Epithelial cell of proximal tubule (primary cell): Measurements from ENCODE around the gene SPAG5. TPM values are rescaled to one million over a fixed set of nuclear protein-coding genes. Genes with fewer than 3 reads are reported as not detected.

Experiments
- DNase-seq: peaks from one replicate; pipeline ENCODE4 v3.0.0-alpha.2; 2011; ENCODE audit warnings: low read depth
- H3K4me3 ChIP-seq: 2 replicates; pipeline ENCODE4 v1.5.1; 2011; ENCODE audit warnings: low read depth, mild to moderate bottlenecking, low read length
- total RNA-seq: library from RNA; depleted of rRNA; stranded (reverse); fragments of >200 nt; gene quantifications from 2 replicates; pipeline ENCODE4 v1.2.3, GENCODE V29; 2015
- TF ChIP-seq, protein P1 (sequence below): conservative IDR thresholded peaks from 2 replicates; pipeline ENCODE4 v1.5.1; 2012; ENCODE audit warnings: low read depth, mild to moderate bottlenecking, low read length

SPAG5 gene
- total RNA-seq: 99.2 and 104 TPM in 2 replicates

- DNase-seq: no peak
- TF ChIP-seq, protein P1, sequence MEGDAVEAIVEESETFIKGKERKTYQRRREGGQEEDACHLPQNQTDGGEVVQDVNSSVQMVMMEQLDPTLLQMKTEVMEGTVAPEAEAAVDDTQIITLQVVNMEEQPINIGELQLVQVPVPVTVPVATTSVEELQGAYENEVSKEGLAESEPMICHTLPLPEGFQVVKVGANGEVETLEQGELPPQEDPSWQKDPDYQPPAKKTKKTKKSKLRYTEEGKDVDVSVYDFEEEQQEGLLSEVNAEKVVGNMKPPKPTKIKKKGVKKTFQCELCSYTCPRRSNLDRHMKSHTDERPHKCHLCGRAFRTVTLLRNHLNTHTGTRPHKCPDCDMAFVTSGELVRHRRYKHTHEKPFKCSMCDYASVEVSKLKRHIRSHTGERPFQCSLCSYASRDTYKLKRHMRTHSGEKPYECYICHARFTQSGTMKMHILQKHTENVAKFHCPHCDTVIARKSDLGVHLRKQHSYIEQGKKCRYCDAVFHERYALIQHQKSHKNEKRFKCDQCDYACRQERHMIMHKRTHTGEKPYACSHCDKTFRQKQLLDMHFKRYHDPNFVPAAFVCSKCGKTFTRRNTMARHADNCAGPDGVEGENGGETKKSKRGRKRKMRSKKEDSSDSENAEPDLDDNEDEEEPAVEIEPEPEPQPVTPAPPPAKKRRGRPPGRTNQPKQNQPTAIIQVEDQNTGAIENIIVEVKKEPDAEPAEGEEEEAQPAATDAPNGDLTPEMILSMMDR: no peak
- peak within 1 kb of the TSS; percentile 73 for H3K4me3 ChIP-seq
Measured at GRCh38 chr17:28598799-28599310, at the start of gene SPAG5. Gene SPAG5 (minus strand): TSS chr17:28599025. CDS start chr17:28598946, 79 bp downstream.

DNA sequence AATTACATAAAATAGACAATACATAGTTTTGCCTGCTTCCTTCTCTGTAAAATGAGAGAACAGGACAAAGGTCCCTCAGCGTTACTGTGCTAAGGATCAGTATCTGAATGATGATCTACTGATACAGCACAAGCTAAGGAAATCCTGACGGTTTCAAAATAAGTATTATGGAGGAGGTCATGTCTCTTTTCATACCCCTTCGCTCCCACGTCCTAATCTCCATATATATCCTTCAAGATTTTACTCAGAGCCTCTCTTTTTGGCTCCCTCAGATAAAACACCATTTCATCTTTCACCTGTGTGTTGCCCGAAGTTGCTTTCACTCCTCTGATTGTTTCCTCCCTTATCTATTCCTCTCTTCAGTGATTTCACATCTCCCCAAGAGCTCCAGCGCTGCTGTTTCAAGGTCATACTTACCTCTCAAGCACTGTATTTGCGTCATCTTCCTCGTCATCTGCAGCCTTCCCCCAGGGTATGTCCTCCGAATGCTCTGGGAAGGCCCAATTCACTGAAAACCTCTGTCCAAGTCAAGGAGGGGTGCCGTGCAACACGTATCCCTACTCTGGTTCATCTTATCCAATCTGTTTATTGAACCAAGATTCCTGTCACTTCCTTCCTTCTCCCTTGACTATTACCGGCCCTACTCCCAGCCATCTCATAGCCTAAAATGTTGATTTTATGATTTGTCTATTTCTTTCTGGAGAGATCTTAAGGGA, 47.4 kb upstream of the SPAG5 start:
- TF ChIP-seq, protein P1: no peak
- H3K4me3 ChIP-seq: no peak overlapping the region
- no peak for DNase-seq

- H3K4me3 ChIP-seq: peak overlapping the region; percentile 84
- no peak for DNase-seq
- TF ChIP-seq, protein P1: no peak
Measured at GRCh38 chr17:28645576-28645939, 46.7 kb upstream of the SPAG5 start.

GRCh38 chr17:28644787-28645575, 46.2 kb upstream of the SPAG5 start, which contains the start of gene BLTP2:
Gene BLTP2 (minus strand): TSS chr17:28645158. CDS start chr17:28645056, 102 bp downstream.
- H3K4me3 ChIP-seq: peak within 1 kb of the TSS; percentile 84
- DNase-seq: no peak
- TF ChIP-seq, protein P1: no peak

DNA sequence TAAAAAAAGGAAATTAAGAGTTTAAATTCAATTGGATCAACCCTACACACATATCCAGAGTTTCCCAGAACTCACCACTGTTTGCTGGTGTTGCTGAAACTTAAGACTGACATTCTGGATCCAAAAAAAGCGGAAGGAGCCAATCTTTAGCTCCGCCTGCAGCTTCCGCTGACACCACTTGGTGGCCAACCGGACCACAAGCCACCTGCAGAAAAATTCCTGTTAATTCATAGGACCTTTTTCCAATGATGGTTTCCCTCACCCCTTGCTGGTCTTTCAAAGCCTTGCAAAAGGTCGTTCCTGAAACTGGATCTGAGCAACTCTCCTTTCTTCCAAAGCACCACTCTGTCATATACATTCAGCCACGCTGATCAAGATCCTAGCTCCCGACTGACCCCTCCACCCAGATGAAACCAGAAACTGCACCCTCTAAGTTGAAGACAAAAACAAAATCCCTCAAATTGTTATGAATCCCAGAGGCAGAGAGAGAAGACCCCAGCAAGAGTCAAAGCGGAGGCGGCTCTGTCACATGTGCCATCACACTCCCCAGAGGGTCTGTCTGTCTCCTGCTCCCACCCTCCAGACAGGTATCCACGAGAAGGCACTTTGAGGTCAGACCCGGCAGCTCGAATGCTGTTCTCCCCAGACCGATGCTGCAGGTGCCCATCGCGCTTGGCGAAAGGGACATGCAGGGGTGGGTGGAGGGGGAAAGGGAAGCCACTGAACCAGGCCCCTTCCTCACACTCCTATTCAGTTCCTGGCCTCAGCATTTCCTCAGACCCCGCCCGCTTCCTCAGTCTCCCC, 45.4 kb upstream of the SPAG5 start:
- TF ChIP-seq, protein P1: peak; percentile 65
- DNase-seq: no peak

GRCh38 chr17:28641579-28641978, 42.8 kb upstream of the SPAG5 start:
- TF ChIP-seq, protein P1: no peak
- H3K4me3 ChIP-seq: no peak overlapping the region
- no peak for DNase-seq

More for the DNA sequence above, 45.4 kb upstream of the SPAG5 start:
- peak overlapping the region; percentile 84 for H3K4me3 ChIP-seq
